Lower leg skin (tissue), 4 donors: ENCODE results near the gene TRAPPC2L. TPM values are rescaled to one million over a fixed set of nuclear protein-coding genes. Genes with fewer than 3 reads are reported as not detected.

Source experiments
- DNase-seq, 2 donors: peaks; one replicate each; pipeline ENCODE4 v3.0.0-alpha.2; 2019; ENCODE audit warnings: low spot score in 2 of 2
- H3K4me3 ChIP-seq: fragments of 200-600 bp; sonication (generic); 2 replicates; pipeline ENCODE4 v1.5.1; 2017; ENCODE audit warnings: mild to moderate bottlenecking, low read depth; ENCODE audit not compliant: poor library complexity, severe bottlenecking
- POLR2A ChIP-seq, 2 donors: fragments of 450-650 bp; IDR thresholded peaks; one replicate each; pipeline ENCODE4 v1.6.1; 2016 to 2017; ENCODE audit warnings: antibody characterized with exemption in 2 of 2, mild to moderate bottlenecking in 1 of 2, moderate library complexity in 1 of 2
- WGBS, 2 donors: methylation state at CpG; one replicate each; pipeline ENCODE4 v1.1.5; 2018; 5-methylcytosine and 5-hydroxymethylcytosine counted together
- intact Hi-C: fragments of 100-400 bp; cut with DNase I; formaldehyde crosslinking; loops from one replicate; pipeline ENCODE4 v1.15.0; 2023; ENCODE audit warnings: low total_unique reads
- total RNA-seq, 4 donors: library from RNA; depleted of rRNA; stranded (reverse); fragments of >200 nt; gene quantifications; one replicate each; pipeline ENCODE4 v1.1.0, GENCODE V29; 2016
- TF ChIP-seq, protein P1 (sequence below), 3 donors: fragments of 450-650 bp; IDR thresholded peaks; one replicate each; pipeline ENCODE4 v1.5.1; 2016; ENCODE audit warnings: antibody characterized with exemption in 3 of 3, mild to moderate bottlenecking in 3 of 3, moderate library complexity in 2 of 3

TRAPPC2L gene
- total RNA-seq, 4 donors from 2014 or later = 29.9 to 43.0 (median 38.6) TPM

DNA sequence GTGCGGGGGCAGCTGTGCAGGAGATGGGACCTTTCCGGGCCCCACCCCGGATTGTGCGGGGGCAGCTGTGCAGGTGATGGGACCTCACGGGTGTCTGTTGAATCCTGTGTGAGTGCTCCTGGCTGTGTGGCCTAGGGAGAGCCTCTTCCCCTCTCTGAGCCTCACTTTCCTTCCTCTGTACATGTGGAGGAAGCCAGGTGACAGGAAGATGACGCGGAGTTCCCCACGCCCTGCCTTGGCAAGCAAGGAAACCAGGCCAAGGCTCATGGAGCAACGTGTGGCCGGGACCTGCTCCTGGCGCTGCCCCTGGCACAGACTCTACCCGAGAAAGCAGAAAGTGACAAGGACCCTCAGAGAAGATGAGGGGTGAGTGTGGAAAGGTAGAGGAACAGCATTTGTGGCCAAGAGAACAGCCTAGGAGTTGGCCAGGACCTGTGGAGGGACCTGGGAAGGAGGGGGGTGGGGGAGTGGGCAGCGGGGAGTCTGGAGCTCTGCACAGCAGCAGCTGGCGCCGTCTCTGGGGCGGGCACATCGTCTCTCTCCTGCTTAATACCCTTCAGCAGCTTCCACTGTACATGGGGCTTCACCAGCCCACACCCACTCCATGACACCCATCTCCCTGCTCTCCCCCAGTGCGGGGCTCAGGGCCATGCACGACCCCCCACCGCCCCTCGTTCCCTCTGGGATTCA lies 47.9 kb downstream of the TRAPPC2L start:
- WGBS, 2 donors = 68 to 72% methylated on average over 21 of the region's 21 CpGs
- no peak for TF ChIP-seq POLR2A (IDR thresholded peaks at IDR 0.05)
- TF ChIP-seq, protein P1, sequence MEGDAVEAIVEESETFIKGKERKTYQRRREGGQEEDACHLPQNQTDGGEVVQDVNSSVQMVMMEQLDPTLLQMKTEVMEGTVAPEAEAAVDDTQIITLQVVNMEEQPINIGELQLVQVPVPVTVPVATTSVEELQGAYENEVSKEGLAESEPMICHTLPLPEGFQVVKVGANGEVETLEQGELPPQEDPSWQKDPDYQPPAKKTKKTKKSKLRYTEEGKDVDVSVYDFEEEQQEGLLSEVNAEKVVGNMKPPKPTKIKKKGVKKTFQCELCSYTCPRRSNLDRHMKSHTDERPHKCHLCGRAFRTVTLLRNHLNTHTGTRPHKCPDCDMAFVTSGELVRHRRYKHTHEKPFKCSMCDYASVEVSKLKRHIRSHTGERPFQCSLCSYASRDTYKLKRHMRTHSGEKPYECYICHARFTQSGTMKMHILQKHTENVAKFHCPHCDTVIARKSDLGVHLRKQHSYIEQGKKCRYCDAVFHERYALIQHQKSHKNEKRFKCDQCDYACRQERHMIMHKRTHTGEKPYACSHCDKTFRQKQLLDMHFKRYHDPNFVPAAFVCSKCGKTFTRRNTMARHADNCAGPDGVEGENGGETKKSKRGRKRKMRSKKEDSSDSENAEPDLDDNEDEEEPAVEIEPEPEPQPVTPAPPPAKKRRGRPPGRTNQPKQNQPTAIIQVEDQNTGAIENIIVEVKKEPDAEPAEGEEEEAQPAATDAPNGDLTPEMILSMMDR (IDR thresholded peaks at IDR 0.05) = no peak
- DNase-seq = no peak
- intact Hi-C loops = no loop called here
- no peak overlapping the region for H3K4me3 ChIP-seq

DNA sequence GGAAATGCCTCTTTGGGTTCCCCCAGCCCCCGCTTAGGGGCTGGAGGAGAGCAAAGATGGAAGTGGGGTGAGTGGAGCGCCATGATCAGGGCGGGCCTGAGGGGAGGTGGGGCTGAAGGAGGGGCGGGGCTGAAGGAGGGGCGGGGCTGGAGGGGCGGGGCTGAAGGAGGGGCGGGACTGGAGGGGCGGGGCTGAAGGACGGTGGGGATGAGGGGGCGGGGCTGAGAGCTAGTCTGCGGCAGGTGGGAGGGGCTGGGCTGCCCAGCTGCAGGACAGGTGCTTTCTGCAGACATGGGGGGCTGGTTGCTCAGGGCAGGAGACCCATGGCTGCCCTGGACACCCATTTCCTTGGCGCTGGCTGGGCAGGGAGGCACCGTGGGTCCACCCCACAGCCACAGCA lies 48.6 kb downstream of the TRAPPC2L start:
- intact Hi-C loops = no loop called here
- WGBS, 2 donors = 40 to 44% methylated on average over 6 to 9 of the region's 13 CpGs
- TF ChIP-seq, protein P1 (IDR thresholded peaks at IDR 0.05) = no peak
- TF ChIP-seq POLR2A (IDR thresholded peaks at IDR 0.05) = no peak
- no peak overlapping the region for H3K4me3 ChIP-seq
- no peak for DNase-seq

DNA sequence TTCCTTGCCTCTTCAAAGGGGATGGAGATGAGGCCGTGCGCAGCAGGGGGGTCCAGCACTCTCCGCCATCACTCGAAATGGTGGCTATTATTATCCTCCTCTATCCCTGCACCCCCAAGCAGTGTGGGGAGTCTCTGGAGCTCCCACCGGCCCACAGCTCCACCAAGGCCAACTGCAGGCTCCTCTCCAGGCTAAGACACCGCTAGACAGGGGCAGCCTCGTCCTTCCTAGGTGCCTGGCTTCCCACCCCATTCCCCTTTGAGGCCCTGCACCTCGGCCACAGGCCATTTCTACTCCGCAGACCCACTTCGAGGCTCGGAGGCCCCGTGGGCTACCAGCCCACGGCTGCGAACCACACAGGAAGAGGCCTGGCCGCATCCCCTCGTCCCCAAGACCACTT lies 49.1 kb downstream of the TRAPPC2L start:
- TF ChIP-seq, protein P1 (IDR thresholded peaks at IDR 0.05) = no peak
- TF ChIP-seq POLR2A (IDR thresholded peaks at IDR 0.05) = no peak
- intact Hi-C loops = no loop called here
- DNase-seq = no peak
- H3K4me3 ChIP-seq = no peak overlapping the region
- WGBS, 2 donors = 86 to 89% methylated on average over 16 of the region's 16 CpGs

DNA sequence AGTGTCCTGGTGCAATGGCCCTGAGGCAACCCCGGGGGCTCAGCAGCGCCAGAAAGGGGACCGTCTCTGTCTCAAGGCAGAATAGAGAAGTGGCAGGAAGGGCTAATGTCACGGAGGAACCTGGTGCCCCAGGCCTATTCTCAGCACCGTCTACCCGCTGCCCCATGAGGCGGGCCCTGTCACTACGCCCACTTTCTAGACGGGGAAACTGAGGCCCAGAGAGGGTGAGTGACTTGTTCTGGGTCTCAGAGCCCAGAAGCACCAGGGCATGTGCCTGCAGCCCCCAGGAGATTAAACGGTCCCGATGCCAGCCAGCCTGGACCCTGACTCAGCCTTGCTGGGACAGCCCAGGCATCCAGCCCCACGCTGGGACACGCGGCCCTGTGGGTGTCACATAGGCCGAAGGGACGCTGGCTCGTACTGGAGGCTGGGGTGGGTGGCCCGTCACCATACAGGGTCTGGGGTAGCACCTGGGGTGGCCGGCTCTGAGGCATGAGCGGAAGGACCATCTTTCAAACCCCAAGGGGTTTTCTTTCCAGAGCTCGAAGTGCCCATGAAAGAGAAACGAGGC lies 49.7 kb downstream of the TRAPPC2L start:
- intact Hi-C loops = no loop called here
- WGBS, 2 donors = 85 to 87% methylated on average over 21 to 22 of the region's 22 CpGs
- H3K4me3 ChIP-seq = no peak overlapping the region
- TF ChIP-seq, protein P1 (IDR thresholded peaks at IDR 0.05) = no peak
- no peak for TF ChIP-seq POLR2A (IDR thresholded peaks at IDR 0.05)
- no peak for DNase-seq

DNA sequence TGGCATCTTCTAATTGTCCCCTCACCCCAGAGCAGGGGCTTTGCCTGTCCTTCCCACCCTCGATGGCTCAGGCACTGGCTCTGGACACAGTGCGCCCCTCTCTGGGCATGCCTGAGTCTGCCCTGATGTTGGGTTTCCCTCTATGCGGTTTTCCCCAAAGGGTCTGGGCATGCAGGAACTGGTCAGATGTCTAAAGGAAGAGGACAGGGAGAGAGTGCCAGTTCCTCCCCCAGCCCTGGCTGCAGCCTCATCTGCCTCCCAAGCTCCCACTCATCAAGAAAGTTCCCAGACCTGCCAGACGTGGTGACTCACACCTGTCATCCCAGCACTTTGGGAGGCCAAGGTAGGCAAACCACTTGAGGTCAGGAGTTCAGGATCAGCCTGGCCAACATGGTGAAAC lies 50.8 kb downstream of the TRAPPC2L start:
- no peak for DNase-seq
- TF ChIP-seq, protein P1 (IDR thresholded peaks at IDR 0.05) = no peak
- TF ChIP-seq POLR2A (IDR thresholded peaks at IDR 0.05) = no peak
- intact Hi-C loops = no loop called here
- WGBS, 2 donors = 54 to 68% methylated on average over 4 of the region's 4 CpGs
- H3K4me3 ChIP-seq = no peak overlapping the region
